HG03521 (cell line): ENCODE measurements around the gene ERC1.
"Not testable (repeated sequence)": the region's sequence is repeated elsewhere in the genome, so short reads cannot be mapped to it uniquely, and the experiment has no call there.

Source experiments
- ATAC-seq: cut with Tn5 transposase; IDR thresholded peaks from one replicate; pipeline ENCODE4 v1.9.1; 2021; ENCODE audit warnings: mild to moderate bottlenecking, moderate library complexity; ENCODE audit not compliant: unreplicated experiment

The ERC1 gene

DNA sequence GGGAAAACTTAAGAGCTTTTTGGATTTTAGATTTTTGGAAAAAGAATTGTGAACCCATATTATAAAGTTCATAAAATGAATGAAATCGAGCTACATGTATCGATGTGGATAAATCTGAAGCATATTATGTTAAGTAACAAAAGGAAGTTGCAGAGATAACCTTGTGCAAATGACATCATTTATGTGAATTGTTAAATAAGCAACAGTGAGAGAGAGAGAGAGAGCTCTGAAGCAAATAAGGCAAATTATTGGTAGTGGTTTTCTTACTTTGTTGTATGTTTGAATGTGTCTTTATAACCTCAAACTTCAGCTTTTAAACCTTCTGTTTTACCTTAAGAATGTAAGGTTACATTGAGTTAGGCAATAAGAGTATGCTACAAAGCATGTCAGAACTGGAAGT is 78.8 kb downstream of the ERC1 start:
- ATAC-seq = no peak

DNA sequence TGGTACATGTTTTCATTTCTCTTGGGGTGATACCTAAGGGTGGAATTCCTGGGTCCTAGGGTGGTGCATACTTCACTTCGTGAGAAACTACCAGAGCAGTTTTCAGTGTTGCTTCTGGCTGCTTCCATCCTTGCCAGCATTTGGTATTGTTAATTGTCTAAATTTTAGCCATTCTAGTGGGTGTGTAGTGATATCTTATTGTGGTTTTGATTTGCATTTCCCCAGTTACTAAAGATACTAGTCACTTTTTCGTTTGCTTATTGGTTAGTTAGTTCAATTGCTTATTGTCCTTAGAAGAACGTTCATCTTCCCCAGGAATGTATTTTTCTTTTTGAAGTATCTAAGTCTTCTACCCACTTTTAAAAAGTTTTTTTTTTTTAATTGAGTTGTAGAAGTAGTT is 80.2 kb downstream of the ERC1 start:
- ATAC-seq = no peak

DNA sequence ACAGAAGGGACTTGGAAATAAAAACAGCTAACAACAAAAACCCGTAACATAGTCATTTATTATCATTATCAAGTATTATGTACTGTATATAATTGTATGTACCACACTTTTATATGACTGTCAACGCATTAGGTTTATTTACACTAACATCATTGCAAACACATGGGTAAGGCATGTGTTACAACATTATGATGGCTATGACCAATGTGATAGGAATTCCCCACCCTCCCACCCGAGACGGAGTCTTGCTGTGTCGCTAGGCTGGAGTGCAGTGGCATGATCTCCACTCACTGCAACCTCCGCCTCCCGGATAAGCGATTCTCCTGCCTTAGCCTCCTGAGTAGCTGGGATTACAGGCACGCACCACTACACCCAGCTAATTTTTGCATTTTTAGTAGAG is 82.6 kb downstream of the ERC1 start:
- no peak for ATAC-seq

DNA sequence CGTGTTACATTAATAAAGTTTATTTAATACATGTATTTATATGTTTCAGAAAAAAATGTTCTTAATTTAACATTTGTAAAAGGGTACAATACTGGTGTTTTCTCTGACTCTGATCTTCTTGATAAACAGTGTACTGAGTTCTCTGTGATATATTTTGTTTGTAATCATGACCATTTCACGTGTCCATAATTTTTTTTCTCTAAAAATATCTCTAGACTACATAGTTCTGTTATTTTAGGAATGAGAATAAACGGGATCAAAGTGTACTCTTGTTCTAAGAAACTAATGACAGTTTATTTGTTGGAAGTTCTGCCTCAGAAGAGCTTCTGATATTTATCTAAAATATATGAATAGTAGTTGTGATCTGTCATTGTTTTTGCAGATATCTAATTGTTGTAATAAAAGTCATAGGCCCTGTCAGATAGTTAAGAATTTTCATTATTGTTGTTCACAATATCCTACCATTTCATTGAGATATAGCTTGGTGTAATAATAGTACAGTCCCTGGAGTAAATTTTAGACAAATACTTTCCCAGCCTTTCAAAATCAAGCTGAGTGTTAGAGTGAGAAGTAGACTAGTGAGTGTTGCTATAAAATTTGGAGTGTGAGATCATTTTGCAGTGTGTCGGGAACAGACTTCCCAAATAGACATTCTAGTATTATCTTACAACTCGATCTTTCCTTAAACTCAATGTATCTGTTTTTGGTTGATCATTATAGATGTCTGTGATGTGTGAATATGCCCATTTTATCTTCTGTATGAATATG is 86.2 kb downstream of the ERC1 start:
- ATAC-seq = no peak

DNA sequence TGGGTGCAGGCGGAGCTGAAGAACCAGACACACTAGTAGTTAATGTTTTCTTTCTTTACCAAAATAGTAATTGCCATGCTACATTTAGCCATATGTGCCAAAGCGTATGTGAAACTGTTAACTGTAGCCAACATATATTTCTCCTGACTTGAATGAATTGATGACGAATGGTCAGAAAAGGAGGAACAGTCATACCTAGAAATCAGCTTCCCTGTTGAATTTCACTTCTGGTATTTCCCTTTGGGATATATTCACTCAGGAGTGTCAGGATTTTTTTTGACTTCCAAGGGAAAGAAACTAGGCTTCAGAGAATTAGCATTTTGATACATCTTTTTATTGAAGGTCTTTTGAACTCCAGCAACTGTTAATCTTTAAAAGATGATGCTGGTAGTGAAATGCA is 87.0 kb downstream of the ERC1 start:
- no peak for ATAC-seq

DNA sequence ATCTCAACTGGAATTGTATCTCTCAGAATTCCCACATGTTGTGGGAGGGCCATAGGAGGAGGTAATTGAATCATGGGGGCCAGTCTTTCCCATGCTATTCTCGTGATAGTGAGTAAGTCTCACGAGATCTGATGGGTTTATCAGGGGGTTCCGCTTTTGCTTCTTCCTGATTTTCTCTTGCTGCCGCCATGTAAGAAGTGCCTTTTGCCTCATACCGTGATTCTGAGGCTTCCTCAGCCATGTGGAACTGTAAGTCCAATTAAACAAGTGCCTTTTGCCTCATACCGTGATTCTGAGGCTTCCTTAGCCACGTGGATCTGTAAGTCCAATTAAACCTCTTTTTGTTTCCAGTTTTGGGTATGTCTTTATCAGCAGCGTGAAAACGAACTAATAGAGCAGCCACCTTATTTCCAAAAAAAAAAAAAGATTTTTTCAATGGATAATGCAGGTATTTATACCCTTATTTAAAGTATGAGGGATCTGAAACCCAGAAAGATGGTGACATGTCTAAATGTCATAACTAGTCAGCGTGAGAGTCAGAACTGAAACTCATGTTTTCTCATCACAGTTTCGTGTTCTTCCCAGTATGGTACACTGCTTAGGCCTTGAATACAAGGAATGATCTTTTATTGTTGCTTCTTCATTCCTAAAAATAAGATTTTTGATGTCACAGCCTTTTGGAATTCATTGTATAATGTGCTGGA is 89.6 kb downstream of the ERC1 start:
- ATAC-seq = no peak

DNA sequence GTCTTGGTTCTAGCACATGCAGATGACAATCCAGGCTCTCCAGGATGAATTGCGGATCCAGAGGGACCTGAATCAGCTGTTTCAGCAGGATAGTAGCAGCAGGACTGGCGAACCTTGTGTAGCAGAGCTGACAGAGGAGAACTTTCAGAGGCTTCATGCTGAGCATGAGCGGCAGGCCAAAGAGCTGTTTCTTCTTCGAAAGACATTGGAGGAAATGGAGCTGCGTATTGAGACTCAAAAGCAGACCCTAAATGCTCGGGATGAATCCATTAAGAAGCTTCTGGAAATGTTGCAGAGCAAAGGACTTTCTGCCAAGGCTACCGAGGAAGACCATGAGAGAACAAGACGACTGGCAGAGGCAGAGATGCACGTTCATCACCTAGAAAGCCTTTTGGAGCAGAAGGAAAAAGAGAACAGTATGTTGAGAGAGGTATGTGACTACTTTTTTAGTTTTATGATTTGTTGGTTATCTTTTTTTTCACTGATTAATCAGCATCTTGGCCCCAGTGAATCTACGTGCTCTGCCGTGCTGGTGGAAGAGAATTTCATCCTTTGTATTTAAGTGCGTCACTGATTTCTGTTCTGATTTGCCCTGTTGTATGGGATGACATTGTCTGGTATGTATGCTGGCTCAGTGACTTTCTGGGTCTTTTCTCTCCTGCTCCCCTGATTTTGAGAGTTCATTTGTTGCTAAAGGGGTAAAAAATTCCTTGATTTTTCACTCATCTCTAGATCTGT is 92.3 kb downstream of the ERC1 start:
- ATAC-seq = no peak

DNA sequence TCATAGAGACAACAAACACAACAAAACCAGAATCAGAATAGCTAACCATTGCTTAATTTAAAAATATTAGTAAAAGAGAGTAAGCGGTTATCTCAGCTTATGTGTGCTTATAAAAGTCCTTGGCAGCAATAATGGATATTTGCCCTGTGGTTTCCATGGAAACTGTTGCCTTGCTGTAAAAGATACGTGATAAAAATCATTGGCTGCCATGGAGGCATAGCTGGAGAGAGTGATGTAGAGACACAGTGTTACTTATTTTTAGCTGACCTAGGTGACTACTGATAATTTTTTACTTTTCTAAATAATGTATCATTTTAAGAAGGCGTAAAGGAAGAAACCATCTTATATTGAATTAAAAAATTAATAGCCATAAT is 92.9 kb downstream of the ERC1 start:
- ATAC-seq = no peak

DNA sequence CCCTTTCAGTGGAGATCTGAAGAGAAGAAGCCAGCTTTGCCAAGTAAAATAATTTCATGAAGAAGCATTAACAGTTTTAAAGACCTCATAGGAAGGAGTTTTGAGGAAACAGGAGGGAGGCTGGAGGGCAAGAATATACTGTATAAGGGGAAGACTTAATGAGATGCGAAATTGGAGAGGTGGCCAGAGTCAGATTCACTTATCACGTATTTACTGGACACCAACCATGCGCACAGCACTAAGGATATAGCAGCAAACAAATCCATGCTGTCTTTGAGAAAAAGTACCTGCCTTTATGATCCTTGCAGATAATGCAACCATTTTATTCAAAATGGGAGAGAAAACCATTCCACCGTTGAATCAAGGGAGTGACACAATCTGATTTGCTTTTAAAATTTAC is 100.3 kb downstream of the ERC1 start:
- ATAC-seq = no peak

DNA sequence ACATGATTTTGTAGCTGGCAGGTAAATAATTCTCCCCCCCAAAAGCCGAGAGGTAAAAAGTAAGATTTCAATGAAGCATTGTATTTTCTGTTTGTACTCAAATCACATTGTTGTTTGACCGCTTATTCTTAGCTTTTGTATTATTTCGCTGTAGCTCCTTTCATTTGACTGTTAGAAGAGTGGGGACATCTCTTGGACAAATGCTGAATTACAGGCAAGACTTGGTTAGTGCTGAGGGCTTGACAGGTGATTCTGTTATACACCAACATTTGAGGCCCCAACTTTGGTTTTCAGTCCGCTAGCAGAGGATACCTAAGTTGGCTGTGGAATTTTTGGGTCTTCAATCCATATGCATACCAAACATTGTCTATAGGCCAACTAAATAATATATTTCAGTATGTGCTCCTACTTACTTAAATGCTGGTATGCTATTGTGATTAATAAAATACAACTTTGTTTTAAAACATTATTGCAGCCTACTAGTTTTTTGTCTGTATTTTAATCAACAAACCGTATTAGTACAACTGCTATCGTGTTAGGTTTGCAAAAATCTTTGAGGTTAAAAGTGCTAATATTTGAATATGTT is 102.2 kb downstream of the ERC1 start:
- no peak for ATAC-seq

DNA sequence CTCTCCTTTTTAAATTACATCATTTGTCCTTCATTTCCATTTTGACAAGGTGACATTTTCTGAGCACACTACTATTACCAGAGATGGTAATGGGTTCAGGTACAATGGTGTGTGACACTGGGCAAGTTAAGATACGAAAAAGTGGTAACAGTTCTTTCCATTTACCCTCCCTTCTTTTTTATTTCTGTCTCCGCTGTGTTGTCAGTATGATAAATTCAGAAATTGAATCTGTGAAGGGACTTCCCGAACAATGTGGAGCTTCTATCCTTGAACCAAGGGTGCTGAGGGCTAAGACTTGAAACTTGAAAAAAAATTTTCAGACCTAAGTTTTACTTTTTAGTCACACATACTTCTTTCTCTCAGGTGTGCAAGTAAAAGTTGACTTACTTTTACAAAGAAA is 103.7 kb downstream of the ERC1 start:
- no peak for ATAC-seq

DNA sequence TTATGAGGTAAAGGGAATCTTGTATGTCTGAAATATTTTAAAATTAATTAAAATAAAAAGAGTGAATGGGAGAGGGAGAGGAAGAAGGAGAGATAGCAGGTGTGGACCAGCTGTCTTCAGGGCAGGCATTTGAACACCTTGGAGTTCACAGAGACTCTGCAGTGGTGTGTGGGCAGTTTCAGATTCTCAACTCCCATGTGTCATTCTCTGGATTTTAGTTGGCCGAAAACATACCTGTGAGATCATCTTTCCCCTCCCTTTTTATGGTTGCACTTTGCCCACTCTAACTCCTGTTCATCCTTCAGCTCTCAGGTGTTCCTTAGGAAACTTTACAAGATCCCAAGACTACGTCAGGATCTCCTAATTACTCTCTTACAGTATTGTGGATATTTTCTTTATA is 108.1 kb downstream of the ERC1 start:
- ATAC-seq = no peak

DNA sequence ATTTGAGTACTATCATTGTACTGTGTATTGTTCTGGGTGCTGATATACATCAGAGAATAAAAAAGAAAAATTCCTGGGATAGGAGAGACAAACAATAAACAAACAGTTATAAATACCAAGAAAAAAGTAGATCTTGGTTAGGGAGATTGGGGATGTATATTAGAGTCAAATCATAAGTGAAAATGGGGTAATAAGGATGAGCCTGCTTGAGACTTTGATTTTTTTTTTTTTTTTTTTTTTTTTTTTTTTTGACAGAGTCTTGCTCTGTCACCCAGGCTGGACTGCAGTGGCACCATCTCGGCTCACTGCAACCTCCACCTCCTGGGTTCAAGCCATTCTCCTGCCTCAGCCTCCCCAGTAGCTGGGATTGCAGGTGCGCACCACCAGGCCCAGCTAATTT is 108.6 kb downstream of the ERC1 start:
- ATAC-seq = not testable (repeated sequence)

DNA sequence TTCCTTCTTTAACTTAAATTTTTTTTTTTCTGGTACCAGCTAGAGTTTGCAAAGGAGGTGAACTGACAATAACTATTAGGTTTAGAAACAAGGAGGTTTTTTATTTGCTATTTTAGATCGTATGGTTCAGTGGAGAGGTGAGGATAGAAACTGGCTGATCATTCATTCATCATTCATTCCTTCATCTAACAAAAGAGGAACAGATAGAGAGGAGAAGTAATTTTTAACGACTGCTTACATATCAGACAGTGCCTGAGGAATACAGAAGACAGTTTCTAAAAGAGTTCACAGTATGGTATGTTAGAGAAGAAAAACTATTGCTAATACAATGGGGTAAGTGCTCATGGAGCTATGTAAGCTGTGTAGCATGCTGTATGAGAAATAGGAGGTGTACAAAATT is 111.1 kb downstream of the ERC1 start:
- no peak for ATAC-seq

DNA sequence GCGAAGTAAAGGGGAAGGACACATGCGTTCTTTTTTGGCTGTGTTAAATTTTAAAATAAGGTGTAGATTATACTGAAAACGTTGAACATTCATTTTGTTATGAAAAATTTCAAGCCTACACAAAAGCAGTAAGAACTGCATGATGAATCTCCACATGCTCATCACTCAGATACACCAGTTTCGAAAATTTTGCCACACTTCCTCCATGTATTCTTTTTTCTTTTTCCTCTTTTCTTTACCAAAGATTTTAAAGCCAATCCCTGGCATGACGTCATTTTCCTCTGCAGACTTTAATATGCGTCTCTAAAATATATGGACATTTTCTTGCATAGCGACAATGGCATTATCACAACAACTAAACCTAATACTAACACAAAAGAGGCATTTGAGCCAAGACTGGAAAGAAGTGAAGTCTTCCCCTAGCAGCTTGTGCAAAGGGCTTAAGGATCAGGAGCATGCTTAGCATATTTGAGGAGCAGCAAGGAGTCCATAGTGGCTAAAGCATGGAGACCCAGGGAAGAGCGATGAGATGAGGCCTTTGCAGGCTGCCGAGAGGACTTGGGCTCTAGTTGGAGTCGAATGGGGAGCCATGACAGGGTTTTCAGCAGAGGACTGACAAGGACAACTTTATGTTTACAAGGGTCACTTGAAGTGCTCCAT is 111.9 kb downstream of the ERC1 start:
- no peak for ATAC-seq

DNA sequence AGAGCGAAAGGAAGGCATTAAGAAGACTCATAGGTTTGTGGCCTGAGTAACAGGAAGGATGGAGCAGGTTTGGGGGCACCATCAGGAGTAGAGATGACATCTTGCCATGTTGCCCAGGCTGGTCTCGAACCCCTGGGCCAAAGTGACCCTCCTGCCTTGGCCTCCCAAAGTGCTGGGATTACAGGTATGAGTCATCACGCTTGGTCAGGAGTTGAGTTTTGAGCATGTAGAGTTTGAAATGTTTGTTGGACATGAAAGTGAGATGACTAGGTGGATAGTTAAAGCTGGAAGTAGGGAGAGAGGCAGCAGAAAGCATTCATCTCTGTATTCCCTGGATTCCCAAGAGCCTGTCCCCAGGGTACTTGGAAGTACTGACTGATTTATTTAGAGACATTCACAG is 112.6 kb downstream of the ERC1 start:
- ATAC-seq = no peak

DNA sequence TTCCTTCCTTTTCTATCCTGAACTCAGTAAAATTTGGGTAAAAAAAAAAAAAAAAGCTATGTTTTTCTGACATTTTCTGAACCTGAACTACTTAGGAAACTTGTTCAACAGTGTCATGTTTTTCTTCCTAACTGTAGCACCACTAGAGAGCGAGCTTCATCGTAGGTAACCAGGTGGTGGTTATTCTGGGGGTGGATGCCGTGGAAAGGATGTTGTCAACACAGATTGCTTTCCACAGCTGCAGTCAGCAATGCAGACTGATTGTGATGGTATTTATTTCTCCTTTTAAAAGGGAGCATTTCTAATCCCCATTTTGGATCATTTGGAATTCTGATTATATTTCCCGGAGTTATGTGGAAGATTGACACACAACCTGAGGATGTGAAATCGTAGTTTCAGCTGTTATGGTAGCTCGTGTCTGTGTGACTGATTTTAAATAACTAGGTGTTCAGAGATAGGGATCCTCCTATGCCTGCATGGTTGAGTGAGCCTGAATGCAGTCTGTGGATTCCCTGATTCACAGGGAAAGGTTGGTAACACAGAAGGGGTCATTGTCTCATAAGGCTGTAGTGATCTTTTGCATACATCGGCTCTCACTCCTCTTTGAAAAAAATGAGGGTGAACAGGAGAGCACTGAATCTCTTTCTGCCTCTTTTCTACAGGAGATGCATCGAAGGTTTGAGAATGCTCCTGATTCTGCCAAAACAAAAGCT is 113.2 kb downstream of the ERC1 start:
- ATAC-seq = no peak

DNA sequence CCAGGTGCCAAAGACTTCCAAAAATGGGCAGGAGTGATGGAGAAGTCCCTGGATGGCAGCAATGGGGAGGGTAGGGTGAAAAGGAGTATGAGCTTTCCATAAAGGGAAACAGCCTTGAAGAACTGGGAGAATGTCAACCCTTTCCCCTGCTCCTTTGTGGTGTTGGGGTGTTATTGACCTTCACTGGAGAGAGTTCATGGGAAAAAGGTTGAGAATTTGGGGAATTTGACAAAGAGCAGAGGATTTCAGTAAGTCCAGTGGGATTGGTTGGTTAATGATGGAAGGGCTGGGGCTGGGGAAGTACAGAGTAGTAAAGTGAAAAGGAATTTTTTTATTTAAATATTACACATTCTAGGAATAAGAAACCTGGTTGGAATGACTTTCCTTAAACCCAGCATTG is 116.6 kb downstream of the ERC1 start:
- ATAC-seq = no peak

DNA sequence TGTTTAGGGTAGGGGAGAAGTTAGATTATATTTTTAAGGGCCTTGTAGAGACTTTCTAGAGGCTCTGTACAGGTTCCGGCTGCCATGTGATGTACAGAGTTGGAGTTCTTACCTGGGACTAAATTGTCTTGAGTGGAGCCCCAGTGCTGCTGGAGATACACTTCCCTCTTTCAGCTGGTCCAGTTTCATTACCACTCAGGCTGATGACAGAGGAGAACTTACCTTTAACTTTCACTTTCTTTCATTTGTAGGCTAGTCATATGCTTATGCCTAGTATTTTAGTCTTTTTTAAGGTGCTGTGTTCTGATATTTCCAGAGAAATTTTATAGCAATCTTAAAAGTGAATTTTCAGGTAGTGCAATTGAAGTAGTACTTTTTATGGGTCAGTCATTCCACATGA is 117.3 kb downstream of the ERC1 start:
- ATAC-seq = peak; percentile 61

DNA sequence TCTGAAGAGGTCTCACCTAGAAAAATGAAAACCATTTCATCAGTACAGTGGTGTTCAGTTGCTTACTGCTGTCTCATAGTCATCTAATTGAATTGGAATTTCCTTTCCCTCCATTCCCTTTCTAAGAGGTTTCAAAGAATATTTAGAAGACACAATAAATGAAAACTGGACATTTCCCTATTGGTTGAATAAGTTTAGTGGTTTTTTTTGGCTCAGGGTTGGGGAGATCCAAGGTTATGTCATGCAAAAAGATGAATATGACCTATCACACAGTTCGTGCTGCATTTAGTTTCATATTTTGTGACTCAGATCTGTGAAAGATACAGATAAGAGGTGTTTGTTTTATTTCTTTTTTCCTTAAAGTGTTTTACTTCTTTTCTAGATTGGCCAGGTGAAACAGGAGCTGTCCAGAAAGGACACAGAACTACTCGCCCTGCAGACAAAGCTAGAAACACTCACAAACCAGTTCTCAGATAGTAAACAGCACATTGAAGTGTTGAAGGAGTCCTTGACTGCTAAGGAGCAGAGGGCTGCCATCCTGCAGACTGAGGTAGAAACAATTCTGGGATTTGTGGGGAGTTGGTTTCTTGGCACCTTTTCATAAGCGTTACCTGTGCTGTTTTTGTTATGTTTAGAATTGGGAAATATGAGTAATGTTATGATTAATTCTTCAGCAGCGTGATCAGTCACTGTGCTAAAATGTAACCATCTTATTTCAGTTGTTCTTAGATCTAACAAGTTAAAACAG is 124.6 kb downstream of the ERC1 start:
- ATAC-seq = no peak
